HCT116 (cell line): ENCODE data around the gene RAI2. TPM values are rescaled to one million over a fixed set of nuclear protein-coding genes. Genes with fewer than 3 reads are reported as not detected.

Experiments used
- ATAC-seq: fragments of 200-7000 bp; cut with Tn5 transposase; 2 replicates; pipeline ENCODE4 v1.9.1; 2020; ENCODE audit warnings: mild to moderate bottlenecking, moderate library complexity
- BruUV-seq: library from RNA; stranded (reverse); fragments of 400-500 nt; replicated peaks from 2 replicates; lab custom pipeline; 2021; lab: Mats Ljungman, UMichigan
- CTCF ChIA-PET: fragments of 300-600 bp; sonication (Branson Sonifier 250); formaldehyde crosslinking; loops from one replicate; lab custom pipeline; 2021; ENCODE audit warnings: antibody characterized with exemption; lab: Charles Lee
- POLR2A ChIA-PET: fragments of 300-600, 350-600 bp; sonication (Branson Sonifier 250); formaldehyde crosslinking; loops from one replicate; lab custom pipeline; 2021; ENCODE audit warnings: antibody characterized with exemption; lab: Charles Lee
- RAD21 ChIA-PET, 2 experiments: fragments of 300-600 bp; sonication (Branson Sonifier 250); formaldehyde crosslinking; loops; one replicate each; lab custom pipeline; 2023; ENCODE audit warnings: low total read pairs in 2 of 2; ENCODE audit not compliant: uncharacterized antibody in 2 of 2, unreplicated experiment in 2 of 2, low non-redundant PET in 1 of 2; lab: Charles Lee
- DNase-seq: peaks from one replicate; pipeline ENCODE4 v3.0.0-alpha.2; 2010; ENCODE audit warnings: low read depth, low spot score
- H2AFZ ChIP-seq: fragments of 200-600 bp; shearing (Covaris generic), sonication (generic); 2 replicates; pipeline ENCODE4 v1.6.1; 2017; ENCODE audit warnings: low read depth, mixed run types, mixed read lengths, antibody characterized with exemption, low read length; ENCODE audit not compliant: poor library complexity, severe bottlenecking
- H3K27ac ChIP-seq: 2 replicates; pipeline ENCODE4 v1.5.1; 2012; ENCODE audit warnings: low read depth, low read length
- H3K27me3 ChIP-seq: fragments of 200-600 bp; sonication (generic); 2 replicates; pipeline ENCODE4 v1.6.1; 2016; ENCODE audit warnings: mixed run types, low read length, mixed read lengths; ENCODE audit not compliant: insufficient read depth
- H3K36me3 ChIP-seq, 2 experiments: fragments of 200-500 bp in 1 of 2; fragments of 200-600 bp in 1 of 2; sonication (Bioruptor generic) in 1 of 2; sonication (generic) in 1 of 2; 2 replicates each; pipeline versions ENCODE4 v1.5.1 to v1.6.1; 2014 to 2016; ENCODE audit warnings: low read length in 2 of 2, inconsistent platforms in 1 of 2, mixed read lengths in 1 of 2, mixed run types in 1 of 2; ENCODE audit not compliant: insufficient read depth in 2 of 2, control insufficient read depth in 1 of 2
- H3K4me1 ChIP-seq, 2 experiments: fragments of 200-600 bp in 1 of 2; sonication (generic) in 1 of 2; 2 replicates each; pipeline versions ENCODE4 v1.5.1 to v1.6.1; 2012 to 2017; ENCODE audit warnings: low read length in 2 of 2, inconsistent platforms in 1 of 2, mild to moderate bottlenecking in 1 of 2, mixed read lengths in 1 of 2, mixed run types in 1 of 2, moderate library complexity in 1 of 2; ENCODE audit not compliant: insufficient read depth in 2 of 2, control insufficient read depth in 1 of 2
- H3K4me2 ChIP-seq: fragments of 200-600 bp; sonication (generic); 2 replicates; pipeline ENCODE4 v1.6.1; 2017; ENCODE audit warnings: mixed run types, low read length, mixed read lengths
- H3K4me3 ChIP-seq, 2 experiments: fragments of 200-600 bp in 1 of 2; sonication (generic) in 1 of 2; replicated peaks in 1 of 2; 2 replicates each; pipeline ENCODE4 v1.5.1; 2011 to 2016; ENCODE audit warnings: low read length in 2 of 2, control low read depth in 1 of 2, low read depth in 1 of 2, mild to moderate bottlenecking in 1 of 2, mixed read lengths in 1 of 2, mixed run types in 1 of 2
- H3K79me2 ChIP-seq: fragments of 200-600 bp; sonication (generic); 2 replicates; pipeline ENCODE4 v1.6.1; 2017; ENCODE audit warnings: mild to moderate bottlenecking, mixed run types, low read length, moderate library complexity, mixed read lengths; ENCODE audit not compliant: insufficient read depth
- H3K9ac ChIP-seq: fragments of 200-600 bp; sonication (generic); 2 replicates; pipeline ENCODE4 v1.6.1; 2016; ENCODE audit warnings: low read length, mixed read lengths
- H3K9me2 ChIP-seq: fragments of 200-600 bp; sonication (generic), shearing (Covaris generic); 2 replicates; pipeline ENCODE4 v1.6.1; 2017; ENCODE audit warnings: mixed run types, mild to moderate bottlenecking, moderate library complexity; ENCODE audit not compliant: insufficient read depth
- H3K9me3 ChIP-seq, 2 experiments: fragments of 200-500 bp in 1 of 2; fragments of 200-600 bp in 1 of 2; sonication (Bioruptor generic) in 1 of 2; sonication (generic) in 1 of 2; 2 replicates each; pipeline ENCODE4 v1.6.1; 2014 to 2017; ENCODE audit warnings: low read length in 2 of 2, mixed read lengths in 2 of 2, inconsistent platforms in 1 of 2, low read depth in 1 of 2, mild to moderate bottlenecking in 1 of 2, mixed run types in 1 of 2, moderate library complexity in 1 of 2; ENCODE audit not compliant: control insufficient read depth in 1 of 2, insufficient read depth in 1 of 2
- H4K20me1 ChIP-seq: fragments of 200-600 bp; sonication (generic), shearing (Covaris generic); 2 replicates; pipeline ENCODE4 v1.6.1; 2017; ENCODE audit warnings: mixed run types, mild to moderate bottlenecking, moderate library complexity; ENCODE audit not compliant: insufficient read depth
- ATF3 ChIP-seq: IDR thresholded peaks from 2 replicates; pipeline ENCODE4 v1.6.1; 2012
- CEBPB ChIP-seq: IDR thresholded peaks from 2 replicates; pipeline ENCODE4 v1.6.1; 2012; ENCODE audit warnings: low read depth
- EGR1 ChIP-seq: IDR thresholded peaks from 2 replicates; pipeline ENCODE4 v1.6.1; 2012; ENCODE audit warnings: low read depth
- ELF1 ChIP-seq: IDR thresholded peaks from 2 replicates; pipeline ENCODE4 v1.6.1; 2012; ENCODE audit warnings: low read depth, borderline replicate concordance
- EZH2phosphoT487 ChIP-seq: fragments of 200-600 bp; IDR thresholded peaks from 2 replicates; pipeline ENCODE4 v1.6.1; 2018; ENCODE audit warnings: antibody characterized with exemption, borderline replicate concordance
- FOSL1 ChIP-seq: IDR thresholded peaks from 2 replicates; pipeline ENCODE4 v1.6.1; 2012; ENCODE audit warnings: low read depth
- JUND ChIP-seq: IDR thresholded peaks from 2 replicates; pipeline ENCODE4 v1.6.1; 2012
- MAX ChIP-seq: IDR thresholded peaks from 2 replicates; pipeline ENCODE4 v1.6.1; 2012
- POLR2A ChIP-seq: IDR thresholded peaks from 2 replicates; pipeline ENCODE4 v1.7.0; 2011; ENCODE audit warnings: borderline replicate concordance; ENCODE audit not compliant: insufficient read depth, insufficient read length; ENCODE audit errors: extremely low read depth
- POLR2AphosphoS5 ChIP-seq: IDR thresholded peaks from 2 replicates; pipeline ENCODE4 v1.6.1; 2011; ENCODE audit warnings: mild to moderate bottlenecking, low read depth, low read length, moderate library complexity
- RAD21 ChIP-seq: IDR thresholded peaks from 2 replicates; pipeline ENCODE4 v1.6.1; 2012; ENCODE audit warnings: low read depth, mild to moderate bottlenecking
- SIN3A ChIP-seq: IDR thresholded peaks from 2 replicates; pipeline ENCODE4 v1.6.1; 2012; ENCODE audit warnings: low read depth
- TCF7L2 ChIP-seq: IDR thresholded peaks from 2 replicates; pipeline ENCODE4 v1.7.0; 2011; ENCODE audit warnings: borderline replicate concordance, inconsistent platforms; ENCODE audit not compliant: insufficient read depth, insufficient read length; ENCODE audit errors: extremely low read depth
- YY1 ChIP-seq: IDR thresholded peaks from 2 replicates; pipeline ENCODE4 v1.6.1; 2011; ENCODE audit warnings: low read length, low read depth, moderate library complexity, mild to moderate bottlenecking; ENCODE audit not compliant: insufficient replicate concordance; ENCODE audit errors: extremely low read depth
- ZFX ChIP-seq: fragments of 450-650 bp; IDR thresholded peaks from 2 replicates; pipeline ENCODE4 v1.6.1; 2017
- ZNF274 ChIP-seq: fragments of 200-500 bp; sonication (Bioruptor generic); IDR thresholded peaks from 2 replicates; pipeline ENCODE4 v1.6.1; 2014; ENCODE audit warnings: mild to moderate bottlenecking, low read depth, low read length, inconsistent platforms
- intact Hi-C: fragments of 100-400 bp; cut with micrococcal nuclease; formaldehyde crosslinking; loops from 2 replicates; pipeline ENCODE4 v1.10.0; 2022
- total RNA-seq: library from RNA; stranded (reverse); gene quantifications from one replicate; pipeline ENCODE4 v1.2.1, GENCODE V29; 2021; ENCODE audit not compliant: unreplicated experiment

The RAI2 gene
- total RNA-seq, 1 experiment from 2014 or later, result not detected

- RAD21 ChIA-PET, result no interaction called here
- no peaks in the 10 kb centered on the region for H3K36me3 ChIP-seq
- POLR2A ChIA-PET, result no interaction called here
- no TSS peak for BruUV-seq
- ATAC-seq (no peak), DNase-seq (no peak)
- no peaks in the 10 kb centered on the region for H3K79me2 ChIP-seq
- intact Hi-C loops, result no loop called here
- no peak overlapping the region for H3K4me3 ChIP-seq
- H3K9me2 ChIP-seq, result no peaks in the 10 kb centered on the region
- H4K20me1 ChIP-seq, result no peaks in the 10 kb centered on the region
- no peaks in the 10 kb centered on the region for H3K9me3 ChIP-seq
- CTCF ChIA-PET, result no interaction called here
- no peak overlapping the region for H3K27ac ChIP-seq
- peaks cover 4% of the 10 kb centered on the region; the same call in 1 of the 2 replicates for H3K27me3 ChIP-seq
- no peak overlapping the region for H3K9ac ChIP-seq
- no peak overlapping the region for H2AFZ ChIP-seq
- H3K4me1 ChIP-seq, result no peaks in the 10 kb centered on the region
- TF ChIP-seq TCF7L2 (no peak), POLR2AphosphoS5 (no peak), FOSL1 (no peak), EGR1 (no peak), ATF3 (no peak), ZNF274 (no peak), ELF1 (no peak), YY1 (no peak), ZFX (no peak), RAD21 (no peak), JUND (no peak), CEBPB (no peak), EZH2phosphoT487 (no peak), POLR2A (no peak), SIN3A (no peak), MAX (no peak)
- H3K4me2 ChIP-seq, result no peak overlapping the region
Measured at GRCh38 chrX:17859609-17860178, 1.4 kb downstream of the RAI2 start.
